Measurements from ENCODE around the gene CYP27B1.
"Not testable (repeated sequence)": the region's sequence is repeated elsewhere in the genome, so short reads cannot be mapped to it uniquely, and the experiment has no call there.

The CYP27B1 gene

DNA sequence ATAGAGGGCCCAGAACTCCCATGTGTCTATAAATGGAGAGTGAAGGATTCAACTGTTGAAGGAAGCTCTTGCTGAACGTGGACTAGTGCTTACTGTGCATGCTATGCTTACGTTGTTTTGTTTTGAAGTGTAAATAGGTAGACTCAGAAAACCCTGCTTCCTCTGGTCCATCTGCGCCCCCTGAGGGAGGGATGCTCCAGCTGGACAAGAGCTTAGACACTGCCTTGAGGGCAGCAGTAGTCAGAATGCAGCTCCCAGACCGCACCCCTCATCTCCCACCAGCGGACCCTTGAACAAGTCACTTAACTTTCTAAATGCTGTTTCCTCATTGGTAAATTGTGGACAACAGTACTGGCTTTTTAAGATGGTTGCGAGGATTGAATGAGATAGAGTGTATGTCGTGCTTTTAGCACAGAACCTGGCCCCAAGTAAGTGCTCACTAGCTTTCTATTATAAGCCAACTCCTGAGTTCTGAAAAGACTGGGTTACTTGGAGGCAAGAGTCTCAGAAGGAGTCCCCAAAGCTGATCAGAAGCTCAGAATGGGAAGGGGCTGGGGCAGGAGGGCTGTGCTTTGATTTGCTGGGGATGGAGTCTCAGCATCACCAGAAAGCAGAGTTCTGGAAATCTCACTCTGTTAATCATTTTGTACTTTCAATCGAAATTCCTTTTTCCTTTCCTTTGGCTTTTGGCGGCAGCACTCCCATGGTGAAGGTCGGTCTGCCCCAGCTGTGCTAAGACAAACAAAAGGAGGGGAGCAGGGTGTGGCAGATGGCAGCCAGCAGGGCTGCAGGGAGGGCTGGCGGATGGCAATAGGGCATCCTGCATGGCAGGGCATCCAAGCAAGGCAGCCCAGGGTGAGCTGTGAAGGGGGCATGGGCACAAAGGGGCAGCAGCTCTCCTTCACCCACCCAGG is 43.9 kb downstream of the CYP27B1 start:
- DNase-seq (ENCODE audit: low read depth) = no peak

GRCh38 chr12:57721846-57722608 is 44.9 kb downstream of the CYP27B1 start:
- DNase-seq (ENCODE audit: low read depth) = not testable (repeated sequence)

DNA sequence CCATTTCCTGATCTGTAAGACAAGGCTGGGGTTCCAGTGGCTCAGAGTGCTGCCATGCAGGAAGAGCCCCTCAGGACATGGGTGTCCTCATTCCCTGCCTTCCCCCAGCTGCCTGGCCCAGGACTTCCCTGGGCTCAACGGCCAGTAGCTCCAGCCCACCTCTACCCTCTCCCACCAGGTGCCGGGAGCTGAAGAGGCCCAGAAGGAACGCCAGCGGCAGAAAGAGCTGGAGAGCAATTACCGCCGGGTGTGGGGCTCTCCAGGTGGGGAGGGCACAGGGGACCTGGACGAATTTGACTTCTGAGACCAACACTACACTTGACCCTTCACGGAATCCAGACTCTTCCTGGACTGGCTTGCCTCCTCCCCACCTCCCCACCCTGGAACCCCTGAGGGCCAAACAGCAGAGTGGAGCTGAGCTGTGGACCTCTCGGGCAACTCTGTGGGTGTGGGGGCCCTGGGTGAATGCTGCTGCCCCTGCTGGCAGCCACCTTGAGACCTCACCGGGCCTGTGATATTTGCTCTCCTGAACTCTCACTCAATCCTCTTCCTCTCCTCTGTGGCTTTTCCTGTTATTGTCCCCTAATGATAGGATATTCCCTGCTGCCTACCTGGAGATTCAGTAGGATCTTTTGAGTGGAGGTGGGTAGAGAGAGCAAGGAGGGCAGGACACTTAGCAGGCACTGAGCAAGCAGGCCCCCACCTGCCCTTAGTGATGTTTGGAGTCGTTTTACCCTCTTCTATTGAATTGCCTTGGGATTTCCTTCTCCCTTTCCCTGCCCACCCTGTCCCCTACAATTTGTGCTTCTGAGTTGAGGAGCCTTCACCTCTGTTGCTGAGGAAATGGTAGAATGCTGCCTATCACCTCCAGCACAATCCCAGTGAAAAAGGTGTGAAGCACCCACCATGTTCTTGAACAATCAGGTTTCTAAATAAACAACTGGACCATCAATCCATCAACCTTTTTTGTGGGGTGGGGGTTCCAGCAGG is 46.0 kb downstream of the CYP27B1 start:
- DNase-seq (ENCODE audit: low read depth) = no peak

- no peak for DNase-seq (ENCODE audit: low read depth)
Observed at GRCh38 chr12:57719777-57720605, 46.9 kb downstream of the CYP27B1 start.

DNA sequence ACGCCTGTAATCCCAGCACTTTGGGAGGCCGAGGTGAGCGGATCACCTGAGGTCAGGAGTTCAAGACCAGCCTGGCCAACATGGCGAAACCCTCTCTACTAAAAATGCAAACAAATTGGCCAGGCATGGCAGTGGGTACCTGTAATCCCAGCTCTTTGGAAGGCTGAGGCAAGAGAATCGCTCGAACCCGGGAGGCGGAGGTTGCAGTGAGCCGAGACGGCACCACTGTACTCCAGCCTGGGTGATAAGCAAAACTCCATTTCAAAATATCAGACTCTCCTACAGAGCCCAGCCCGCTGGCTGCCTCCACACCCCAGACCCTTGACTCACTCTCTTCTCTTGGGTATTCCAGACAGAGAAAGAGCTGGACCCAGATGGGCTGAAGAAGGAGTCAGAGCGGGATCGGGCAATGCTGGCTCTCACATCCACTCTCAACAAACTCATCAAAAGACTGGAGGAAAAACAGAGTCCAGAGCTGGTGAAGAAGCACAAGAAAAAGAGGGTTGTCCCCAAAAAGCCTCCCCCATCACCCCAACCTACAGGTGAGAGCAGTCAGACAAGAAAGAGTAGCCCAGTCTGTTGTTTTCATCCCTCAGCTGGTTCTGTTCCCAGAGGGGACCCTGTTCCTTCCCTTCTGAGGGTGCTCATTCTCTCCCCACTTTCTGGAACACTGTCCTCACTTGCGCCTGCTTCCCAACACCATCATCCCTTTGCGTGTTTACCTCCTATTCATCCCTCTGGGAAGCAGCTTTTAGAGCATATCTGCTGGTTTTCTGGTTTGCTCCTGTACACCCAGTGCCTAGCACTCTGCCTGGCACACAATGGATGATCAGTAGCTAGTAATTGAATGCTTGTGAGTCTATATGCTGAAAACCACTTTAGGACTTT is 48.0 kb downstream of the CYP27B1 start:
- DNase-seq (ENCODE audit: low read depth) = no peak

DNA sequence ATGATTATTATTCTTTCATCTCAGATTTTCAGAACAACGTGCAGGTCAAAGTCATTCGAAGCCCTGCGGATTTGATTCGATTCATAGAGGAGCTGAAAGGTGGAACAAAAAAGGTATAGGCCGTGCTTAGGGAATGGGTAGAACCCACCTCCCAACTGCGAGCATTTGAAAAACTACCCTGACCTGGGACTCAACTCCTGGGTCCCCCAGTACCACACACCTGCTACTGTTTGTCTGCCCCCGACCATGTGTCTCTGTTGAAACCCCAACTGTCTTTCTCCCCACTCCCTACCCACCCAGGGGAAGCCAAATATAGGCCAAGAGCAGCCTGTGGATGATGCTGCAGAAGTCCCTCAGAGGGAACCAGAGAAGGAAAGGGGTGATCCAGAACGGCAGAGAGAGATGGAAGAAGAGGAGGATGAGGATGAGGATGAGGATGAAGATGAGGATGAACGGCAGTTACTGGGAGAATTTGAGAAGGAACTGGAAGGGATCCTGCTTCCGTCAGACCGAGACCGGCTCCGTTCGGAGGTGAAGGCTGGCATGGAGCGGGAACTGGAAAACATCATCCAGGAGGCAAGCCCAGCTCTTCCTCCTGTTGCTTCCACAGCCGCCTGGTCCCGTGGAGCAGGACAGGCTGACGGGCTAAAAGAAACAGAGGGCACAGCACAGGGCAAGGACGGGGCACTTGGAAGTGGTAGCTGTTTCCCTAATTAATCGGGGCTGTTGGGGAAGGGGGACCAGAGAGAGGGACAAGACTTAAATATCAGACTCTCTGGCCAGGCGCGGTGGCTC is 48.8 kb downstream of the CYP27B1 start:
- no peak for DNase-seq (ENCODE audit: low read depth)

DNA sequence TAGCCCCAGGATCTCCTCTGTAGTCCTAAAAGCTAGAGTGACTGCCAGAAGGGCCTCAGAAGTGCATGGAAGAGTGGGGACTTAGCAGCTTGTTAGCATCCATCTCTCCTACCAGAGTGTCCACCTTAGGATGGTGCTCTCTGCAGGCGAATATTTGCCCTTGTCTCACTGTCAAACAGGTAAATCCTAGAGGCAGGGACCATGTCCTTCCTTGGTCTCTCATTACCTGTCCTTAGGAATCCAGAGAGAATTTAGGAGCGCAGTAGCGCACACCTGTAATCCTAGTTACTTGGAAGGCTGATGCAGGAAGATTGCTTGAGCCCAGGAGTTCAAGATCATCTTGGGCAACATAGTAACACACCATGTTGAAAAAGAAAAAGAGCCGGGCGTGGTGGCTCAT is 49.7 kb downstream of the CYP27B1 start:
- DNase-seq (ENCODE audit: low read depth) = no peak

DNA sequence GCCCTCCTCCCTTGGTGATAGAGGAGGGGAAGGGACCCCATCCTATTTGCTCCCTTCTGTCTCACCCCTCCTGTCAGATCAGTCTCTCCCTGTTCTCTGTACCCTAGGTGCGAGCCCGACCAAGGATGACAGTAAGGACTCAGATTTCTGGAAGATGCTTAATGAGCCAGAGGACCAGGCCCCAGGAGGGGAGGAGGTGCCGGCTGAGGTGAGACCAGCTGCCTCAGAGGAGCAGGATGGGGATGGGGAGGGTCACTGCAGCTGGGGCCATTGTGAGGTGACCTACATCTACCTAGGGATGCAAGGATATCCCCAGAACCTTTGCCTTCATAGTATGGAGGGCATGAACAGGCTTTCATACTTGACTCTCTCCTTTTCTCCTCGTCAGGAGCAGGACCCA is 50.6 kb downstream of the CYP27B1 start:
- DNase-seq (ENCODE audit: low read depth) = no peak

- DNase-seq (ENCODE audit: low read depth) = no peak
Observed at GRCh38 chr12:57715786-57716185, 51.1 kb downstream of the CYP27B1 start.

- DNase-seq (ENCODE audit: low read depth) = not testable (repeated sequence)
Observed at GRCh38 chr12:57715036-57715748, 51.7 kb downstream of the CYP27B1 start.

DNA sequence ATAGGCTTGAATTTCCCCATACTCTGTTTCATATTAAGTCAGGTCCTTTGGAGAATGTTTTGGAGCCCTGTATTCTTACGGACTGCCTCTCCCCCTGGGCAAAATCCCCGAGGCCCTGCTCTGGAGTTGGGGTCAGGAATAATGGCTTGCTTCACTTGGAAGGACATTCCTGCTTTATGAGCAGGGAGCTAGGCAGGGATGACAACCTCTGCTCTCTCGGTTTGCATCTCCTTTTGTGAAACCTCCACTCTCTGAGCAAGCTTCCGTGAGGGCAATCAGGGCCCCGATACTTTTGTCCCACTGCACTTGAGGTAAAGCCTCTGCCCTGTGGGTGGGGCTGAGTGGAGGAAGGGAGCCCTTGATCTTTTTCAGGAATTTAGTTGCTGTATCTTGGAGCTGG is 53.7 kb downstream of the CYP27B1 start:
- DNase-seq (ENCODE audit: low read depth) = no peak

DNA sequence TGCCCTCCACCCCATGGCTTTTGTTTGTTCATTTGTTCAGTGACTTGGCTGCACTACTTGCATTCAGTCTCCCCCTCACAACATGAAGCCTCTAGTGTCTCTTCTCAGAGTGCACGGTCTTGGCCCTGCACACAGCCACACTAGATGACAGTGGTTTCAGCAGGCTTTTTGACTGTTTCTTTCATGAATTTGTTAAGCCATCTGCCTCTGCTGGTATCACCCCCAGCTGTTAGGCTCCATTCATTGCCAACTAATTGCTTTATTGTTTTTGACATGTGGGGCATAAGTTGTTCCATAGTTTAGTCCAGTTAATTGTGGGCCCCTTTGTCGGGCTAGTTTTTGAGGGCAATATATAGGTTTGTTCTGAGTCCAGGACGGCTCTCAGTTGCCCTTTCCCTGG is 54.2 kb downstream of the CYP27B1 start:
- DNase-seq (ENCODE audit: low read depth) = no peak
